Lung microvascular endothelial cell (primary cell): ENCODE measurements around the gene TMEM178B. TPM values are rescaled to one million over a fixed set of nuclear protein-coding genes. Genes with fewer than 3 reads are reported as not detected.

Source experiments
- DNase-seq, 2 donors: peaks; one replicate each; pipeline versions ENCODE4 v3.0.0 to v3.0.0-alpha.2; 2010; ENCODE audit warnings: low read depth in 2 of 2
- total RNA-seq: library from RNA; depleted of rRNA; stranded (reverse); fragments of >200 nt; gene quantifications from 2 replicates; pipeline ENCODE4 v1.2.1, GENCODE V29; 2014

TMEM178B gene
- total RNA-seq, 1 donor from 2014 or later: under 0.01 TPM

- no peak for DNase-seq
Observed at GRCh38 chr7:141417506-141417905, 343.6 kb downstream of the TMEM178B start.

DNA sequence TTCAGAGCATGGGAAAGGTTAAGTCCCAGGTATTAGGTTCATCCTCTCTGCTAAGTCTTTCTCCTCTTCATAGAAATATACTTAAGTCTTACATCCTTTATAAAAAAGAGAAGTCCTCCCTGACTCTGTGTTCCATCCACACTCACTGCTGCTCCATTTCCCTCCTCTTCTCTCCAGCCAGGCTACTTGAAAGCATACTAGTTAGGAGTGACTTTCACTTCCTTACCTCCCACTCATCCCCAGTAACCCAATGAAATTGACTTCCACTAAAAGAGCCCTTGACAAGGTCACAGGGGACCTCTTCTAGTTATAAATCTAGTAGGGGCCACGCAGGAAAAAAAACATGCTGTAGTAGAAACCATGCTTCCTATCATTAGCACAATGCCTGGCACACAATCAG is 344.2 kb downstream of the TMEM178B start:
- no peak for DNase-seq

GRCh38 chr7:141421306-141421705 is 347.4 kb downstream of the TMEM178B start:
- DNase-seq: no peak

- no peak for DNase-seq
Observed at GRCh38 chr7:141427134-141427533, 353.3 kb downstream of the TMEM178B start.

- DNase-seq: no peak
Observed at GRCh38 chr7:141430455-141431139, 356.7 kb downstream of the TMEM178B start.

DNA sequence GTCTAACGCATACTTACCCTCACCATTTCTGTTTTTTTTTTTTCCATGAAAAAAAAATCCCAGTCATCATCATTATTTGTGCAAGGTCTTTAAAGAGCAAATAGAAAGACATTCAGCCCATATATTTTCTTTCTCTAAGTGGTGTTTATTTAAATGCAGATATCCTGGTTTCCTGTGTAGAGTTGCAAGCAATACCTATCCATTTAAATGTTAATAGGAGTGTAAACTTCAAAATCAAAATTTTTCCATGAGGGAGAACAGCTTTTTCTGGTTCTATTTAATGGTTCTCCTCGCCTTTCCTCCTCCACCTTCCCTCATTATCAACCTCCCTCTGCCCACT is 357.2 kb downstream of the TMEM178B start:
- no peak for DNase-seq

GRCh38 chr7:141431711-141432110 is 357.8 kb downstream of the TMEM178B start:
- no peak for DNase-seq

DNA sequence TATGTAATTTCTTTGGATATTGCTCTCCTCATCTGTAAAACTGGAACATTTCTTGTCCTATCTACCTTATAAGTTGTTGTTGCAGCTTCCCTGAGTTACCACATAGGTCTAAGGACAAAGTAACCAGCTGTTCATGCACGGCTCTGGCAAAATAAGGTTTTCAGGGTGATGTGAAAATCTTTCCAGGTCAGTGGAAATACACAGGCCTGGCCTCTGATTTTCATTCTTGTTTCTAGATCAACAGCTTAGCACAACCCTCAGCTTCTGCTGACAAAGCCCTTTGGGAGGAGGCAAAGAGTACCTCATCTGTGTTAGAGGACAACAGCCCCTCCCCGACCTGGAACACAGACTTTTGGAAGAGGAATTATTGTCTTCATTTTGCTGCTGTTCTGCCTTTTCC is 359.8 kb downstream of the TMEM178B start:
- no peak for DNase-seq

- no peak for DNase-seq
Observed at GRCh38 chr7:141436139-141436538, 362.3 kb downstream of the TMEM178B start.

- DNase-seq: no peak
Observed at GRCh38 chr7:141436575-141437075, 362.8 kb downstream of the TMEM178B start.

DNA sequence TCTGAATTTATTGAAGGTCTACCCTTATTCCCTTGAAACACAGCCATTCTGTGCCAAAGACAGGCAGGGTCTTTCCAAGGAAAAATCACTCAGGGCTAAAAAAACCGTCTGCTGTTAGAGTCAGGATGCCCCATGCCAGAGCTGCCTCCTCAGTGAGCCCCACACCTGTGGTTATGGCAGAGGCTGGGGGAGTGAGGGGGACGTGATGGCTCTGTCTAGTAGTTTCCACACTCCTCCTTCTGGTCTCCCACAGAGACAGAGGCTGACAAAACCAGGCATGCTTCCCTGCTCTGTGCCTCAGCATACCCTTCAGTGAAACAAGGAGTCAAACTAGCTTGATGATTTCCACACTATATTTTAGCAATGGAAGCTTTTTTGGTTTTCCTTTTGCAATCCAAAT is 365.3 kb downstream of the TMEM178B start:
- no peak for DNase-seq

DNA sequence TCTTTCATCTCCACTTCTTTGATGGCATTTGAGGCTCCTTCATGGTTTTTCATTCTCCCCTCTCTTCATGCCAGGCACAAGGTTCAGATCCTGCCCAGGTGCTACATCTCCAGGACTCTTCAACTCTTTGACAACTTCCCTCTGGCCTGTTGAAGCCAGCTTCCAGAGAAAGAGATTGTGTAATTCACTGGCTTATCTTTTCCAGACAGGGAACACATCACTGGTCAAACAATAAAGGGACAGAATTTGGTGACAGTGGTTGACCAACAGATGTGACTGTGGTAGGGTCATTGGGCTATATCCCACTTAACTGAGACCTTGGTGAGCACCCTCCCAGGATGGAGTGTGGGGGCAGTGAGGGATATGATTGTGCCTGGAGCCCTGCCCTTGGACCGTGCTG is 365.9 kb downstream of the TMEM178B start:
- no peak for DNase-seq

DNA sequence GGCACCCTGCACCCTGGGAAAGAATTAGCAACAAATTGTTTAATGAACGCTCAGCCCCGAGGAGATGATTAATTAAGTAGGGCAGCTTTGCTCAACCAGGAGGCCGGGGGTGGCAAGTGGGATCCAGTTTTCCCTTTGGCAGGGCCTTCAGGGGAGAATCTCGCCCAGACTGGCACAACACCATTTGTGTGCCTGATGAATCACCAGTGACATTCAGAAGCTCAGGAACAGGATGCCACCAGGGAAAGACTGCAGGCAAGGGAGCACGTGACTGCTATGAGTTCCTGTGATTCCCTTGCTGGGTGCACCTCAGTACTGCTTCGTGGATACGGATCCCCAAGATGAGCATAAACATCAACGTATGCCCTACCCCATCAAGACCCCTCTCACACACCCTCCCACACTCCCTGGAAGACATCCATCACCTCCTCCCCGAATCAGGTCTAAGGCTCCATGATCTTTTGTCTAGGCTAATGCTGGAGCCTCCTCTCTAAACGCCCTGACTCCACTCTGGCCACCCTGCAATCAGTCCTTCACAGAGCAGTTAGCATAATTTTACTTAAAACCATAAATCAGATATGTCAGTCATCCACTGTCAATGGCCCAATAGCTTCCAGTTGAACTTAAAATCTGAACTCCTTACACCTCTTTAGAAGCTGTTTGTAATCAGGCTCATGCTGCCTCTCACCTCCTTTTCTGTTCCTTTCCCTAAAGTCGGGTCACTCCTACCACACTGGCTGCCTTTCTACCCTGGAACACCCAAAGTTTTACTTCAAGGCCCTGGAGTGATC is 368.2 kb downstream of the TMEM178B start:
- DNase-seq: no peak

DNA sequence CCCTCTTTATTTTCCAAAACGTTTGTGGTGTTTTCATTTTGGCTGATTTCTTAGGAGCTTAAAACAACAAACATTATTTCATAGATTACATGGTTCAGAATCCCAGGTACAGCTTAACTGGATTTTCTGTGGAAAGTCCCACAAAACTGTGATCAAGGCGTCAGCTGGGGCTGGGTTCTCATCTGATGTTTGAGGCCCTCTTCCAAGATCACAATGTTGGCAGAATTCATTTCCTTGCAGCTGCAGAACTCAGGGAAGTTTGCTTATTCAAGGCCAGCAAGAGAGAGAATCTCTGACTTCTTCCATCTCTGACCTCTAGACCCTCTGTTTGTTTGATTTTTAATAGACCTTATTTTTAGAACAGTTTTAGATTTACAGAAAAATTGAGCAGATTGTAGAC is 368.9 kb downstream of the TMEM178B start:
- no peak for DNase-seq

DNA sequence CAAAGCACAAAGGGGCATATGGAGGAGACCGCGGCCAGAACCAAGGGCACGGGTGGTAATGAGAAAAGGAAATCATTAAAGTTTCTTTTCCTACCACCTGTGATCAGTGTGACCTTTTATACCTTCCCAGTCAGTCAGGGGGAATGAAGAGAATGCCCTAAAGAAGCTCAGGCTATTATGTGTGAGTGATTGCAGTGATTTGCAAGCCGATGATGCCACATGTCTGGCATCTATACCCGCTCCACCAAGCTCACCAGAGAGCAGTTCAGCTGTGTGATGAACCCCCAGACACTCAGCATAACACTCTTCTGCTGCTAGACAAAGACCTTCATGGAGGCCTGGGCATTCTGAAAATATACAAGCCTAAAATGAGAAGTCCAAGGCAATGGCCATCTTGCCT is 371.1 kb downstream of the TMEM178B start:
- DNase-seq: no peak

DNA sequence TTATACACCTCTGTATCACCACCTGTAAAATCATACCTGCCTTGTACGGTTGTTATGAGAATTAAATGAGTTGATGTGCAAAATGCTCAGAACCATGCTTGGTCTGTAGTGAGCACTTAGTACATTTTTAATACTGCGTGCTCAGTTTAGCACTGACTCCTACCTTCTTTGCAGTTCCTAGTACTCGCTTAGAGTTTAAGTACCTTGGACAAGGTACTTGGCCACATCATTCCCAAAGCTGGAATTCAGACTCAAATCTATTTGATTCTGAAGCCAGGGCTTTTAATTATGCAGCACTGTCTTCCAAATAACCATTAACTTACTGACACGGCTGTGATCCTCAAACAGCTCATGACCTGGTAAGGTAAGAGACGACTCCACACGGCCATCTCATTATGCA is 377.4 kb downstream of the TMEM178B start:
- DNase-seq: no peak

- DNase-seq: no peak
Observed at GRCh38 chr7:141452911-141453310, 379.0 kb downstream of the TMEM178B start.

GRCh38 chr7:141454338-141454737 is 380.5 kb downstream of the TMEM178B start:
- no peak for DNase-seq

DNA sequence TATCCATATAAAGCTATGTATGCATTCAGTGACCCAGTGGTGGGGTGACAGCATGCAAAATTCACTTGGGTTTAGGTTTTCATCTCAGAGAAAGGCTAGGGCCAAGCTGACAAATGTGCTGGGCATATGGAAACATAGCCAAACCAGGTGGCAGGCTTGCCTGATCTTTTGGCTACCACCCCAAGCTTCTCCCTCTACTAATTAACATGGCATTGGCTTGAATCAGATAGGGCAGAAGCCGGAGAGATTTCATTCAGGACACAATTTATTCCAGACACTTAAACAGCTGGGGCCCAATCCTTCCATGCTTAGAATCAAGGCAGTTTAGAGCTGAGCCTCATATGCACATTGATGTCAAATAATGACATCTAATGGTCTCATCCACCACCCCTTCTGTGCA is 381.9 kb downstream of the TMEM178B start:
- no peak for DNase-seq

GRCh38 chr7:141456298-141456697 is 382.4 kb downstream of the TMEM178B start:
- DNase-seq: no peak

GRCh38 chr7:141456711-141457110 is 382.8 kb downstream of the TMEM178B start:
- no peak for DNase-seq

DNA sequence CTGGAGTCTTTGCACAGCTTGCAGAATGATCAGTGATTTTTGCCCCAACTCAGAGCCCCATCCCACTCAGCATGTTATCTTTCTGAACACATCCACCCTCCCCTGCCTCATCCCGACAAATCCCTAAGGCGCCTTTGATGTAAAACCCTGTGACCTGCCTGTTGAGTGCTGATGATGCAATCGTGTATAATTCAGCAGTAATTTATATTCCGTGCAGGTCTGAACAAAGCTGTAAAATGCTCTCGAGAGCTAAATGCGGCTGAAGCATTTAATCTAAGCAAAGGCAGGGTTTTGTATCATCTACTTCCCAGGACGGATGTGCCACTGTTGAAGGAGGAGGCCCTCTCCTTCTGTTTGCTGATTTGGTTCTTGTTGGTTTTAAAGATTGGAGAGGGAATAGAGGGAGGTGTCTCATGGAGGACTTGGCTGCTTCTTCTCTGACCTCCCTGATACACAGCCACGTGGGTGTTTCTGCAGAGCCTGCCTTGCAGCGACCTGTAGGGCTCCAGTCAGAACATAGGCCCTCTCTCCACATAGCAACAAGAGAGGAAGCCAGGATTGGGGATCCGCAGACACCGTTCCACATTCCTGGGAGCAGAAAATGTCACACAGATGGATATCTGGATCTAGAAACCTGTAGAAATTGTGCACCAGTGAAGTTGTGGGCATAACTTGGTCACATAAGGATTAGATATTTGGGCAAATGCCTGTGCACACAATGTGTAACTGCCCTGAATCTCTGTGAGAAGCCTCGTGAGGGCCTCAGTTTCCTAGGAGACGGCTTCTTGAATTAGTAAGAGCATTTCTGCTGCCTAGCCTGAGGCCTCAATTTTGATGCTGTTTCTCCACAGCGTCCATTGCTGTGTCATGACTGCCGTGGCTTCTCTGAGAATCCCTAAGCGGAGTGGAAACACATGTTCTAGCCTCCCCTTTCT is 387.2 kb downstream of the TMEM178B start:
- no peak for DNase-seq
